Astrocyte (in vitro differentiated cells and primary cell): ENCODE measurements around the gene RFC3.

ENCODE experiments used
- CTCF ChIP-seq: IDR thresholded peaks from 2 replicates; pipeline ENCODE4 v1.5.1; 2011; ENCODE audit warnings: low read depth, mild to moderate bottlenecking, inconsistent platforms, low read length, moderate library complexity; ENCODE audit not compliant: insufficient read depth
- EZH2 ChIP-seq: IDR thresholded peaks from 2 replicates; pipeline ENCODE4 v1.6.1; 2012; ENCODE audit warnings: mild to moderate bottlenecking, low read length, inconsistent platforms; ENCODE audit not compliant: insufficient read depth

DNA sequence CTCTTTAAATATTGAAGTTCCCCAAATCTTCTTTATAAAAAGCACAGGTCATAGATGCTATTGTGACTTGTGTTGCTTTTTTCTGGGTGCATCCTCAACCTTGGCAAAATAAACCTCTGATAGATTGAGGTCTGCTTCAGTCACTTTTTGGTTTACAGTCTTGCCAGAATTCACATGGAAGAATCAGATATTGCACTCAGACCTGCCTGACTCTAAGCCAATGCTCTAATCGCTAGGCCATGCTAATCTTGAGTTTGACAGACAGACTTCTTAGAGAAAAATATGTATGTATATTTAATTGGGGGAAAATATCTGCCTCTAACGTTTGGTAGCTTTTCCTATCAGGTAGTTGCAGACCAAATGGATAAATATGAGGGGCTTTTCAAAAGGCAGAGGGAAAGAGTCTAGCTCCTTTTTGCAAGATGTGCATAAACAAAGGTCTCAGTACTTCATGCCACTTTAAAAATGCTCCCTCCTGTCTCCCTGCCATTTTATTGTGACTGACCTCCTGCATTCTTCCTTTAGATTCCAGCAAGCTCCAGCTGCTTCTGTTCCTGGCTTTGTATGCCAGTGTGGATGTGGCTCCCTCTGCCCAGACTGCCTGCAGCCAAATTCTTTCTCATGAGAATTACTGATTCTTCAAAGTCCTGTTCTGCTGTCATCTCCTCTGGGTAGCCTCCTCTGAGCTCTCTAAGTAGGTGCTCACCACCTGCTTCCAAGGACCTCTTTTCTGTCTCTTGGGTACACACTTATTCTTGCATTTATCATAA lies 42.4 kb upstream of the RFC3 start:
- TF ChIP-seq EZH2 (no peak), CTCF (no peak)
